GM19035 (cell line): ENCODE measurements around the gene SAMHD1.
"Not testable (repeated sequence)": the region's sequence is repeated elsewhere in the genome, so short reads cannot be mapped to it uniquely, and the experiment has no call there.

Source experiments
- ATAC-seq: cut with Tn5 transposase; IDR thresholded peaks from one replicate; pipeline ENCODE4 v1.9.1; 2021; ENCODE audit not compliant: unreplicated experiment

Gene SAMHD1

DNA sequence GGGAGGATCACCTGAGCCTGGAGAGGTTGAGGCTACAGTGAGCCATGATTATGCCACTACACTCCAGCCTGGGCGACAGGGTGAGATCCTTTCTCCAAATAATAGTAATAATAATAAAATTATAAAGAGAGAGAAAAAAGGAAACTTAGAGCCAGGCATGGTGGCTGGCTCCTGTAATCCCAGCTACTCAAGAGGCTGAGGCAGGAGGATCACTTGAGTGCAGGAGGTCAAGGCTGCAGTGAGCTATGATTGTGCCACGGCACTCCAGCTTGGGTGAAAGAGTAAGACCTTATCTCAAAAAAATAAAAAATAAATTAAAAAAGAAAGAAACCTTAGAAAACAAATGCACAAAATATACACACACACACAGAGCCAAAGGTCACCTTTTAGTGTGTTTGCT lies 5.2 kb upstream of the SAMHD1 start:
- ATAC-seq = no peak

DNA sequence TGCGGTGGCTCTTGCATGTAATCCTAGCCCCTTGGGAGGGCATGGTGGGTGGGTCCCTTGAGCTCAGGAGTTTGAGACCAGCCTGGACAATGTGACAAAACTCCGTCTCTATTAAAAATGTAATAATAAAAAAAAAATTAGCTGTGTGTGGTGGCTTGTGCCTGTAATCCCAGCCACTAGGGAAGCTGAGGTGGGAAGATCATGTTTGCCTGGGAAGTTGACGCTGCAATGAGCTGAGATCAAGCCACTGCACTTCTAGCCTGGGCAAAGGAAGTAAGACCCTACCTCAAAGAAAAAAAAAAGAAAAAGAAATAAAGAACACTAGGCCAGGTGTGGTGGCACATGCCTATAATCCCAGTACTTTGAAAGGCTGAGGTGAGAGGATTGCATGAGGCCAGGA lies 4.5 kb upstream of the SAMHD1 start:
- no peak for ATAC-seq

DNA sequence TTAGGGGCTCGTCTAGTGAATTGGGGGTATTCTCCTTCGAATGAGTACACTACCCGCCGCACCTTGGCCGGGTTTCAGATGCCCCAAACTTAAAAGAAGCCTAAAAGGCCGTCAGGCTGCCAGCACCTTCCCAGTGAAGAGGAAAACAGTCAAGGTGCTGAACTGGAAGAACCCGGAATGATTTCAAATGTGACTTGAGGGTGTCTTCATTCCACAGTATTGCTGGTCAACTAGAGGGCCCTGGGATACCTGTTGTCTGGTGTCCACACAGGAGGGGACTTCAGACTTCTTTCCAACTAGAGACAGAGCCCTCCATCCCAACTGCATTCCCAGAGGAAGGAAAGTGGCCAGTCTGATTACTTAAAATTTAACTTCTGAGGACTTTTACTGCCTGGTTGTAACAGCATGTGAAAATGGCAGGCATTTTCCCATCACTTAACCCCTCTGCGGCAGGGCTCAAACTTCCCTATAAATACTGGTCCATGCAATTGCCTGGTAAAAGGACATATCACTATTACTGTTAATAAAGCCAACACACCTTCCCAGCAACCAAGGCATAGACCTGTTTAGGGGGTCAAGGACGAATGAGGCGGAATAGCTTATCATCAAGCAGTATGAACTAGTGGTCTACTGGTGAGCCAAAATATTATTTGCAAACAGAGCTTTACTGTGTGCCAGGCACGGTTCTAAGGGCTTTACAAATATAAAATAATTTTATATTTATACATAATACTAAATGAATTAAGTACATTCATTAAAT lies 651 bp upstream of the SAMHD1 start:
- no peak for ATAC-seq

DNA sequence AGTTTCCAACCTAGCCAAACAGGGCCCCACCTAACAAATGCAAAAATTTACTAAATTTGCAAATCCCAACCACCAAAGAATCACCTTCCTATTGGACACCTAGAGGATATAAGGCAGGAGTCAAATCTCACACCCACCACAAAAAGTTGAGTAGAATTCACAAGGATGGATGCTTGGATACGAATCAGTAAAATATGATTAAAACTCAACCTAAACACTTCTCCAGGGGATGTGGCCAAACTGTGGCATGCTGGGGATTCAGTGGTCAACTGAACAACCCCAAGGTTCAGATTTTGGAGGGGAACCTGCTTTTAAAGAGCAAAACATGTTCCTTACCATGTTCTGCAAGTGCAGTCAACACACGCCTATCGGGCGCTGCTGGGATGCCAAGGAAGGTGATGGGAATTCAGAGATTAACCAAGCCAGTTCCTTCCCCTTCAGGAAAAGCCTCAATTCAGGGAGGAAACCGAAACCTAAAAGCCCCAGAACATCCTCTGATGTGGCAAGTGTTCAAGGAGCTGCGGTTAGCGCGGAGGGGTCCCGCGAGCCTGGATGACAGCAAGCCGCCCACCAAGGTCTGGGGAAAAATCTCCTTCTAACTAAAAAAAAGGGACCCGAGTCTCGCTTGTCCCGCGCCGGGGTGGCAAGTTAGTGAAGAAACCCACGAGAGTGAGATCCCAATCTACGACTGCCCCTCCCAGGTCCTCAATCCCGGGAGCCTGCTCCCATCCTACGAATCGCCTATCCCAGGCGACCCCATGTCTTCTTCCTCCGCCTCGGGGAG lies 902 bp downstream of the SAMHD1 start:
- ATAC-seq = peak; percentile 3

DNA sequence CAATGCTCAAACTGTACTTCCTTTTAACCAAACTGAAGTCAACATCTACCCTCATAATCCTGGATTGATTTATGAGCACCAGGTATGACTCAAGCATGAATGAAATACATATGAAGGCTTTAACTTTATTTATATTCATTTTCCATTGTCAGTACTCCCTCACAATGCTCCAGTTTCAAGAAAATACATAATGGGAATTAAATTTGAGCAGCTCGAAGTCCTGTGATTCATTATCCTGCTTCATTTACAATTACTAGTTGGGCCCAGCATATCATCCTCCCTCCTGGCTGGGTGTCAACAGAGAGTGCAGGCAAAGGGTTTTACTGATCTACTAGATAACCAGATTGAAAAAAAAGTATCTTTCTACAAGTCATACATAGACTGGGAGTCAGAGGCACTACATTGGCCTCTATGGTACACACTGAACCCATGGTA lies 10.1 kb downstream of the SAMHD1 start:
- no peak for ATAC-seq

DNA sequence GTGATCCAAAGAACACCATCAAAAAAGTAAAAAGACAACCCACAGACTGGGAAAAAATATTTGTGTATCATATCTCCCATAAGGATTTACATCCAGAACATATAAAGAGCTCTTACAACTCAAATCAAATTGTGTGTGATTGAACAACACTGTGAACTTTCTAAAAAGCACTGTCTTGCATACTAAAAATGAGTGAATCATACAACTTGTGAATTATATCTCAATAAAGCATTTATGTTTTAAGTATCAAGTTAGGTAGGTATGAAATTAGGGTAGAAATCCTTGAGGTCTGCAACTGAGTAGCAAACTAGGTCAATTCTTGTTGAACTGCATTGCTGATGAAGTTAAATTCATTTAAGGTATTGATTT lies 14.1 kb downstream of the SAMHD1 start:
- no peak for ATAC-seq

DNA sequence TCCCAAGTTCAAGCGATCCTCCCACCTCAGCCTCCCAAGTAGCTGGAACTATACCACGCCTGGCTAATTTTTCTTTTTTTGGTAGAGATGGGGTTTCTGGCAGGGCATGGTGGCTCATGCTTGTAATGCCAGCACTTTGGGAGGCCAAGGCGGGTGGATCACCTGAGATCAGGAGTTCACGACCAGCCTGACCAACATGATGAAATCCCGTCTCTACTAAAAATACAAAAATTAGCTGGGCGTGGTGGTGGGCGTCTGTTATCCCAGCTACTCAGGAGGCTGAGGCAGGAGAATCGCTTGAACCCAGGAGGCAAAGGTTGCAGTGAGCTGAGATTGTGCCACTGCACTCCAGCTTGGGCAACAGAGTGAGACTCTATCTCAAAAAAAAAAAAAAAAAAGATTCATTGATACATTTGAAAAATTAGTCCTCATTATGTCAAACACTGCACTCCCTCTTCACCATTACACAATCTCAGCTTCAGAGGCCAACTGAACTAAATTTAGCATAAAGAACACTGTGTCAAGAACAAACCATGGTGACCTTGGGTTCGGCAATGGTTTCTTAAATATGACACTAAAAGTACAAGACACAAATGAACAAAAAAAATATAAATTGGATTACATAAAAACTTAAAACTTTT lies 14.6 kb downstream of the SAMHD1 start:
- not testable (repeated sequence) for ATAC-seq

DNA sequence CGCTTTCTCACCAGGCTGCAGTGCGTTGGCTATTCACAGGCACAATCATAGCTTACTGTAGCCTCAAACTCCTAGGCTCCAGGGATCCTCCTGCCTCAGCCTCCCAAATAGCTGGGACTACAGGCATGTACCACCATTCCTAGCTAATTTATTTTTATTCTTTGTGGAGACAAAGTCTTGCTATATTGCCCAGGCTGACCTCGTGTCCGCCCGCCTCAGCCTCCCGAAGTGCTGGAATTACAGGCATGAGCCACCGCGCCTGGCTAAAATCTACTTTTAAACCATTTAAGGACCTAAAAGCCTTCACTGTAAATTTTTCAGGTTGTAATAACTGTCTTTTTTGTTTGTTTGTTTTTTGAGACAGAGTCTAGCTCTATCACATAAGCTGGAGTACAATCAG lies 15.2 kb downstream of the SAMHD1 start:
- ATAC-seq = no peak

DNA sequence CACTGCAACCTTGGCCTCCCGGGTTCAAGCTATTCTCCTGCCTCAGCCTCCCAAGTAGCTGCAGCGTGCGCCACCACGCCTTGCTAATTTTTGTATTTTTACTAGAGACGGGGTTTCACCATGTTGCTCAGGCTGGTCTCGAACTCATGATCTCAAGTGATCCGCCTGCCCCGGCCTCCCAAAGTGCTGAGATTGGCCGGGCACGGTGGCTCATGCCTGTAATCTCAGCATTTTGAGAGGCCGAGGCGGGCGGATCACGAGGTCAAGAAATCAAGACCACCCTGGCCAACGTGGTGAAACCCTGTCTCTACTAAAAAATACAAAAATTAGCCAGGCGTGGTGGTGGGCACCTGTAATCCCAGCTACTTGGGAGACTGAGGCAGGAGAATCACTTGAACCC lies 17.9 kb downstream of the SAMHD1 start:
- not testable (repeated sequence) for ATAC-seq

DNA sequence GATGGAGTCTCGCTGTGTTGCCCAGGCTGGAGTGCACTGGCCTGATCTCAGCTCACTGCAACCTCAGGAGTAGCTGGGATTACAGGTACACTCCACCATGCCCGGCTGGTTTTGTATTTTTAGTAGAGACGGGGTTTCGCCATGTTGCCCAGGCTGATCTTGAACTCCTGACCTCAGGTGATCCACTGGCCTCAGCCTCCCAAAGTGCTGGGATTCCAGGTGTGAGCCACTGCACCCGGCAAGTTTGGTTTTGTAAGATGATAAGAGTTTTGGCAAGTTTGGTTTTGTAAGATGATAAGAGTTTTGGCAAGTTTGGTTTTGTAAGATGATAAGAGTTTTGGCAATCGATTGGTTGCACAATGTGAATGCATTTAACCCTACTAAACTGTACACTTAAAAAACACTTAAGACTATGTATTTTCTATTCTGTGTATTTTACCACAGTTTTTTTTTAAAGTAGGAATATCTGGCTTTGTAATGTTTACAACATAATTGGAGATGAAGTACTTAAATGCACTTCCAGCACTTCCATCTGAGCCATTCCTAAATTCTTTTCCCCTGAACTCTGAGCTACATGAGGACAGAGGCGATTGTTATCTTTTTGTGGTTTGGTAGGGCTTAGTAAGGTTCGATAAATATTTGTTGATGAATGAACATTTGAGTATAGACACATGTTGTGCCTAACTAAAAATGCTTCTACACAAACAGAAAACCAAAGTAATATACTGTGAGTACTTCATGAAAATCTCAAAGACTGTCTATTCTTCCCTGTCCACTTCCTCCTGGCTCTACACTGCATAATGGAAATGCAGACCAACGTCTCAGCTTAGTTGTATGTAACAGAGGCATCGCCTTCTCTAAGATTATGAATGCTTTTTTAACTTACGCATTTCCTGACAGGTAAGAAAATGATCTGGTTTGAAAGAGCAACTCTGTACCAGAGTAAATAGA lies 18.8 kb downstream of the SAMHD1 start:
- ATAC-seq = no peak

DNA sequence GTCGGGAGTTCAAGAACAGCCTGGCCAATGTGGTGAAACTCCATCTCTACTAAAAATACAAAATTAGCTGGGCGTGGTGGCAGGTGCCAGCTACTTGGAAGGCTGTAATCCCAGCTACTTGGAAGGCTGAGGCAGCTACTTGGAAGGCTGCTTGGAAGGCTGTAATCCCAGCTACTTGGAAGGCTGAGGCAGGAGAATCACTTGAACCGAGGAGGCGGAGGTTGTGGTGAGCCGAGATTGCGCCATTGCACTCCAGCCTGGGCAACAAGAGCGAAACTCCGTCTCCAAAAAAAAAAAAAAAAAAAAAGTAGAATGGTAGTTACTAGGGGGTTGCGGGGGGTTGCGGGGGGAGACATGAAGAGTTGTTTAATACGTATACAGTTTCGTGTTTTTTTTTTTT lies 19.4 kb downstream of the SAMHD1 start:
- ATAC-seq = not testable (repeated sequence)

DNA sequence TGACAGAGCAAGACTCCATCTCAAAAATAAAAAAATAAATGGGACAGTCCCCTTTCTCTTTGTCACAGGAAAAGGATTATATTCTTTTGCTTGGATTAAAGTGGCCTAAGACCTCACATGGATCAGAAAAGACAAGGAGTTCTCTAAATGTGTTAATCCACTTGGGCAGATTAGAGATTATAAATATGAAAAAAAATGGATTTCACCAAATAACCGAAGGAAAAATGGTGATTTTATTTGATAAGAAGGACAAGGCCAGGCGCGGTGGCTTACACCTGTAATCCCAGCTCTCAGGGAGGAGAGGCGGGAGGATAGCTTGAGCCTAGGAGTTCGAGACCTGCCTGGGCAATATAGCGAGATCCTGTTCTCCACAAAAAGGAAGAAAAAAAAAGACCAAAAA lies 21.8 kb downstream of the SAMHD1 start:
- ATAC-seq = no peak

DNA sequence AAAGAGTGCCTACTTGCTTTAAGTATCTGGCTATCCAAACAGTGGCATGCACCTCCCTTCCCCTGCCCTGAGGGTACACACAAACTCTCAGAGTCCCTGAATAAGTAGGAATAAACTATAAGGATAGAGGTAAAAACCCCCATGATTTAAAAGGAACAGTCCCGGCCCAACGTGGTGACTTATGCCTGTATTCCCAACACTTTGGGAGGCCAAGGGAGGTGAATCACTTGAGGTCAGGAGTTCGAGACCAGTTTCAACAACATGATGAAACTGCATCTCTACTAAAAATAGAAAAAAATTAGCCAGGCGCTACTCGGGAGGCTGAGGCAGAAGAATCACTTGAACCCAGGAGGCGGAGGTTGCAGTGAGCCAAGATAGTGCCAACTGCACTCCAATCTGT lies 22.2 kb downstream of the SAMHD1 start:
- ATAC-seq = no peak

DNA sequence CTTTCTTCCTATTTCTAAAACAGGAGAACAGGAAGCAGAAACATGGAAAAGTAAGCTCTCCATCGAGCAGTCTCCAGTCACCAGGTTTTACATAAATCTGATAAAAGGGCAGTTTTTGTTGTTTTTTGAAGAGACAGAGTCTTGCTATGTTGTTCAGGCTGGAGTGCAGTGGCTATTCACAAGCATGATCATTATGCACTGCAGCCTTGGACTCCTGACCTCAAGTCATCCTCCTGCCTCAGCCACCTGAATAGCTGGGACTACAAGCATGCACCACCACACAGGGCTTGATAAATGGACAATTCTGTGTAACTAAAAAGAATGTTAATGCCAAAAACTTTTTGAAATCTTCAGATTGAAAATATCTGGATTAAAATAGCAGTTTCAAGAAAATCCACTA lies 23.8 kb downstream of the SAMHD1 start:
- no peak for ATAC-seq

DNA sequence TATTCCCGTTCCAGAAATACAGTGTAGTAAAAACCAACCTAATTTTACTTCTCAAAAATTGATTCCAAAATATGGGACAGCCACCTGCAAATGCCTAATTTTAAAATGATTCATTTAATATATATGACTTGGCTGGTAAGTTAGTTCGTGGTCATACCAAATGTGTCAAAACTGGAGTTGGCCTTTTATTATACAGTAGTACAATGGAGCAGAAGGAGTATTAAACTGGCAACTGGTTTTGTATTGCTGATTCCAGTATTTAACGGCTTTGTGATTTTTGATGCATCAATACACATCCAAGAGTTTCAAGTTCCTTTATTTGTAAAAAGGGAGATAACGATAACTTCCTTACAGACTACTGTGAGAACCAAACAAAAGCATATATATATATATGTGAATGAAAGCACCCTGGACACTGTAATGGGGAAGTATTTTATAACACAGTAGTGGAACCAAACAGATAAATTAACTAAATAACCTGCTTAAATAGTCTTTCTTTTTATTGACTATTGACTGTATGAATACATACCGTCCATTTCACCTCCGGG lies 24.8 kb downstream of the SAMHD1 start:
- ATAC-seq = no peak

DNA sequence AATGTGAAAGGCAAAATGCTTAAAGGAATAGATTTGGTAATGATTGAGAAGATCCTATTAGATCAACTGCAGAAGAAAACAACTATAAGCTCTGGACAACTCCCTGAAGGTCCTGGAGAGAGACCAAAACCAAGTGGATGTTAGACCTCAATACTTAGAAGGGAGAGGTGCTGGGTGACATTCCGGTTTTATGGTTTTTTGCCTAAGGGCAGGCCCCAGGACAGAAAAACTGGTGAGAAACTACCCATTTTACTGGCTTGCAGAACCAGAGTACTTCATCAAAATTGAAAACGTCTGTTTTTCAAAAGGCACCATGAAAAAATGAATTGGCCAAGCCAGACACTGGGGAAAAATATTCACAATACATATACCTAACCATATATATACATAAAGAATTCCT lies 26.3 kb downstream of the SAMHD1 start:
- no peak for ATAC-seq

DNA sequence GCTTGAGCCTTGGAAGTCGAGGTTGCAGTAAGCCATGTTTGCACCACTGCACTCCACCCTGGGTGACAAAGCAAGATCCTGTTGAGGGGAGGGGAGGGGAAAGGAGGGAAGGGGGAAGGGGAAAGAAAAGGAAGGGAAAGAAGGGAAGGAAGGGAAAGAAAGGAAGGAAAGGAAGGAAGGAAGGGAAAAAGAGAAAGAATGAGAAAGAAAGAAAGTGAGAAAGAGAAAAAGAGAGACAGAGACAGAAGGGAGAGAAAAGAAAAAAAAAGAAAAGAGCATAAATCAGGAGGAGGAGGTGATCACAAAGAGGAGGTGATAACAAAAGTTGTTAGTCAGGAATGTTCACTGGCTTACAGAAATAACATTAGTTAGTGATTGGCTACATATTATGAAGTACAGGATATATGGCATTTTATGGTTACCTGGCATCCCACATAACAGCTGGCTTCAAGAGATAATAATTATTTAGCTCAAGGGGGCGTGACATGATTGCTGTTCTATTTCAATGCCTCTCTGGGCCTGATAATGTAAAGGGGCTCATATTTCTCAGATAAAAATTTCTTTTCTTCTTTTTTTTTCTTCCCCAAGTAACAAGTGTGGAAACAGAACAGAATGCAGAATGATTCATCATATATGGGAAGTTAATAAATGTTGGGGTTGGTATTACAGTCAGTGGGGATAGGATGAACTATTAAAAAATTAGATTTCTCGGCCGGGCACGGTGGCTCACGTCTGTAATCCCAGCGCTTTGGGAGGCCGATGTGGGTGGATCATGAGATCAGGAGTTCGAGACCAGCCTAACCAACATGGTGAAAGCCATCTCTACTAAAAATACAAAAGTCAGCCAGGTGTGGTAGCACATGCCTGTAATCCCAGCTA lies 27.1 kb downstream of the SAMHD1 start:
- ATAC-seq = no peak

DNA sequence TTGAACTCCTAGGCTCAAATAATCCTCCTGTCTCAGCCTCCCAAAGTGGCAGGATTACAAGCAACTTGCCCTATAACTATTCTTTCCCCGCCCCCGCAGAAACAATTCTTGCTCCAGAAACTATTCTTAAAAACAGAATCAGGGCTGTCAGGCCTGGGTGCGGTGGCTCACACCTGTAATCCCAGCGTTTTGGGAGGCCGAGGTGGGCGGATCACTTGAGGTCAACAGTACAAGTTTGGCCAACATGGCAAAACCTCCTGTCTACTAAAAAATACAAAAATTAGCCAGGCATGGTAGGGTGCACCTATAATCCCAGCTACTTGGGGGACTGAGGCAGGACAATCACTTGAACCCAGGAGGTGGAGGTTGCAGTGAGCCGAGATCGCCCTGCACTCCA lies 31.2 kb downstream of the SAMHD1 start:
- no peak for ATAC-seq

DNA sequence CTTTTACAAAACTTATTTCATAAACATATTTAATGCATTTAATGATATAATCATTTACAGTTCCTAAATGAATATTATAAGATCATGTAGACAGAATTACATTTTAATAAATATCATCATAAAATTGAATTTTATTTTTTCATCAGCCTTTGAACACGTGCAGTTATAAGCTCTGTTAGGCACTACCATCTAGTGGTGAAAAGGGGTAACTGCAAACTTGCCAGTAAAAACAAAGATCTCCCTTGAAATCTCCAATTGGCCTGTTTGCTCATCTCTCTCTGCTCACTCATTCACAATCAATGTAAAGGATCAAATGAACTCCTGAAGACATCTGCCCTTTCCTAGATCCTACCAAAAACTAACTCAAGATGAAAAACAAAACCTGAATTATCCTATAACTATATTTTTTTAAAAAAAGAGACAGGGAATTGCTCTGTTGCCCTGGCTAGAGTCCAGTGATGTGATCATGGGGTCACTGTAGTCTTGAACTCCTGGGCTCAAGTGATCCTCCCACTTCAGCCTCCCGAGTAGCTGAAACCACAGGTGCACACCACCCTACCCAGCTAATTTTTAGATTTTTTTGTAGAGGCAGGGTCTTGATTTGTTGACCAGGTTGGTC lies 31.7 kb downstream of the SAMHD1 start:
- no peak for ATAC-seq
